ENCODE data around the gene EXOSC5.

DNA sequence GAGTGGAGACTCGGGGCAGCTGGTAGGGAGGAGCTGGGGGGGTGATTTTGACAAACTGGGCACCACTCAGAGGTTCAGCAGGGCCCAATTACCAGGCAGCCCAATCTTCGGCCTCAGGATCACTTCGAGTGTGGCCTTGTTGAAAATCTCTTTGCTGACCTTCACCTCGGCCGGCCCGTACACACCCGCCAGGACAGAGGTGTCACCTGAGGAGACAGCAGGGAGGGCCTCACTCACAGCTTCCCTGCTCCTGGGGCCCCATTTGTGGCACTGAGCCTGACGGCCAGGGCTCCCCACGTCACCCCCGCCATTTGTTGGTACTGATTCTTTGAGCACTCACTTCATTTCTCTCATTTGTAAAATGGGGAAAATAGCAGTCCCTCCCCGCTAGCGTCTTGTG lies 4.4 kb downstream of the EXOSC5 start:
- TF ChIP-seq, protein P1, sequence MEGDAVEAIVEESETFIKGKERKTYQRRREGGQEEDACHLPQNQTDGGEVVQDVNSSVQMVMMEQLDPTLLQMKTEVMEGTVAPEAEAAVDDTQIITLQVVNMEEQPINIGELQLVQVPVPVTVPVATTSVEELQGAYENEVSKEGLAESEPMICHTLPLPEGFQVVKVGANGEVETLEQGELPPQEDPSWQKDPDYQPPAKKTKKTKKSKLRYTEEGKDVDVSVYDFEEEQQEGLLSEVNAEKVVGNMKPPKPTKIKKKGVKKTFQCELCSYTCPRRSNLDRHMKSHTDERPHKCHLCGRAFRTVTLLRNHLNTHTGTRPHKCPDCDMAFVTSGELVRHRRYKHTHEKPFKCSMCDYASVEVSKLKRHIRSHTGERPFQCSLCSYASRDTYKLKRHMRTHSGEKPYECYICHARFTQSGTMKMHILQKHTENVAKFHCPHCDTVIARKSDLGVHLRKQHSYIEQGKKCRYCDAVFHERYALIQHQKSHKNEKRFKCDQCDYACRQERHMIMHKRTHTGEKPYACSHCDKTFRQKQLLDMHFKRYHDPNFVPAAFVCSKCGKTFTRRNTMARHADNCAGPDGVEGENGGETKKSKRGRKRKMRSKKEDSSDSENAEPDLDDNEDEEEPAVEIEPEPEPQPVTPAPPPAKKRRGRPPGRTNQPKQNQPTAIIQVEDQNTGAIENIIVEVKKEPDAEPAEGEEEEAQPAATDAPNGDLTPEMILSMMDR (IDR thresholded peaks at IDR 0.05), result no peak
- TF ChIP-seq REST (IDR thresholded peaks at IDR 0.05; ENCODE audit: insufficient read depth in 1 of 2, low read depth in 2 of 2, low read length in 1 of 2), result no peak

All from Panc1 (cell line).